HepG2 (cell line): Measurements from ENCODE around the gene PNO1.

ENCODE experiments used
- TARDBP ChIP-seq: sonication (generic); formaldehyde crosslinking; IDR thresholded peaks from 2 replicates; pipeline ENCODE4 v1.8.0; 2022; ENCODE audit warnings: mild to moderate bottlenecking, missing genetic modification reagents
- TF ChIP-seq, protein P1 (sequence below): sonication (generic); formaldehyde crosslinking; IDR thresholded peaks from 2 replicates; pipeline ENCODE4 v1.5.0; 2020; ENCODE audit warnings: mild to moderate bottlenecking, missing genetic modification reagents, moderate library complexity

DNA sequence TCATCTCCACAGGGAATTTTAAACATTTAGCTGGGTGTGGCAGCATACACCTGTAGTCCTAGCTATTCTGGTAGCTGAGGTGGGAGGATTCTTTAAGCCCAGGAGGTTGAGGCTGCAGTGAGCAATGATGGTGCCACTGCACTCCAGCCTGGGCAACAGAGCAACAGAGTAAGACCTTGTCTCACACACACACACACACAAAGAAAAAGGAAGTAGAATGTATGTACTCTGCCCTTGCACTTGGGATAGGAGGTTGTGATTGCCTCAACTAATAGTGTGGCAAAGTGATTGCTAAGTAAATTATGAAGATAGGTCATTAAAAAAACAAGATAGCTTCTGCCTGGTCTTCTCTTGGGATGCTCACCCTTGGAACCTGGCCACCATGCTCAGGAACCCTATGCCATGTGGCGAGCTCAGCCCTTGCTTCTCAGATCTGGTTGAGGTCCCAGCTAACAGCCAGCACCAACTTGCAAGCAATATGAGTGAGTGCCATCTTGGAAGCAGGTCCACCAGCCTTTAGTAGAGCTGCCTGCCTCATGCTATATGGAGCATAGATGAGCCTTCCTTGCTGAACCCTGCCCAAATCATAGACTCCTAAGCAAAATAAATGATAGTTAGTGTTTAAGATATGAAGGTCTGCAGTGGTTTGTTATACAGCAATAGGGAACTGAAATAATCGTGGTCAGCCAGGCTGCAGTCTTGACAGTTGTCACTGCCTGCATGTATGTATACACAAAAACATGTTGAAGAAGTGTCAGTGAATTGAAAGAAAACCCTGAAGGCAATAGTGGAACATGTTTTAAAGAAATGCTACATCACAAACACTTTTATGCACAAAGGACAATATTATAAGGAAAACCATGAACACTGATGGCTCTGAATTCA lies 30.1 kb upstream of the PNO1 start:
- TF ChIP-seq TARDBP (CRISPR knock-in tag): no peak
- TF ChIP-seq, protein P1, sequence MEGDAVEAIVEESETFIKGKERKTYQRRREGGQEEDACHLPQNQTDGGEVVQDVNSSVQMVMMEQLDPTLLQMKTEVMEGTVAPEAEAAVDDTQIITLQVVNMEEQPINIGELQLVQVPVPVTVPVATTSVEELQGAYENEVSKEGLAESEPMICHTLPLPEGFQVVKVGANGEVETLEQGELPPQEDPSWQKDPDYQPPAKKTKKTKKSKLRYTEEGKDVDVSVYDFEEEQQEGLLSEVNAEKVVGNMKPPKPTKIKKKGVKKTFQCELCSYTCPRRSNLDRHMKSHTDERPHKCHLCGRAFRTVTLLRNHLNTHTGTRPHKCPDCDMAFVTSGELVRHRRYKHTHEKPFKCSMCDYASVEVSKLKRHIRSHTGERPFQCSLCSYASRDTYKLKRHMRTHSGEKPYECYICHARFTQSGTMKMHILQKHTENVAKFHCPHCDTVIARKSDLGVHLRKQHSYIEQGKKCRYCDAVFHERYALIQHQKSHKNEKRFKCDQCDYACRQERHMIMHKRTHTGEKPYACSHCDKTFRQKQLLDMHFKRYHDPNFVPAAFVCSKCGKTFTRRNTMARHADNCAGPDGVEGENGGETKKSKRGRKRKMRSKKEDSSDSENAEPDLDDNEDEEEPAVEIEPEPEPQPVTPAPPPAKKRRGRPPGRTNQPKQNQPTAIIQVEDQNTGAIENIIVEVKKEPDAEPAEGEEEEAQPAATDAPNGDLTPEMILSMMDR: no peak
